Naive thymus-derived CD4-positive, alpha-beta T cell (primary cell): ENCODE measurements around the gene CELSR2. TPM values are rescaled to one million over a fixed set of nuclear protein-coding genes. Genes with fewer than 3 reads are reported as not detected.
A peak's percentile ranks its signal among the peaks of the same experiment; 100 is the strongest.
"Not testable (repeated sequence)": the region's sequence is repeated elsewhere in the genome, so short reads cannot be mapped to it uniquely, and the experiment has no call there.

ENCODE experiments used
- ATAC-seq: fragments of 150-1000 bp; cut with Tn5 transposase; 2 replicates; pipeline ENCODE4 v1.10.0; 2021; ENCODE audit warnings: mild to moderate bottlenecking, moderate library complexity
- CTCF ChIA-PET: fragments of 350-600 bp; sonication (Branson Sonifier 250); formaldehyde crosslinking; loops from one replicate; lab custom pipeline; 2021; ENCODE audit warnings: antibody characterized with exemption; lab: Charles Lee
- POLR2A ChIA-PET: fragments of 350-600 bp; sonication (Branson Sonifier 250); formaldehyde crosslinking; loops from one replicate; lab custom pipeline; 2021; ENCODE audit warnings: antibody characterized with exemption, inconsistent platforms; lab: Charles Lee
- DNase-seq, 9 donors: peaks; one replicate each; pipeline versions ENCODE4 v3.0.0 to v3.0.0-alpha.2; 2020 to 2022; ENCODE audit warnings: mixed read lengths in 1 of 9
- H3K27ac ChIP-seq: one replicate; pipeline ENCODE4 v1.7.0; 2013; ENCODE audit warnings: mild to moderate bottlenecking, low read depth, low read length, moderate library complexity
- H3K27me3 ChIP-seq, 2 donors: one replicate each; pipeline ENCODE4 v1.7.0; 2013; ENCODE audit warnings: low read length in 2 of 2, mild to moderate bottlenecking in 2 of 2, moderate library complexity in 2 of 2; ENCODE audit not compliant: control insufficient read depth in 2 of 2, insufficient read depth in 2 of 2
- H3K36me3 ChIP-seq, 3 experiments: 1 replicate in 2 of 3; 2 replicates in 1 of 3; pipeline ENCODE4 v1.7.0; 2013; ENCODE audit warnings: low read length in 3 of 3, mild to moderate bottlenecking in 3 of 3, moderate library complexity in 1 of 3; ENCODE audit not compliant: insufficient read depth in 3 of 3, control insufficient read depth in 2 of 3
- H3K4me1 ChIP-seq, 2 donors: one replicate each; pipeline ENCODE4 v1.7.0; 2013; ENCODE audit warnings: low read length in 2 of 2, mild to moderate bottlenecking in 2 of 2, moderate library complexity in 1 of 2; ENCODE audit not compliant: control insufficient read depth in 2 of 2, insufficient read depth in 2 of 2
- H3K4me3 ChIP-seq: 2 replicates; pipeline ENCODE4 v1.7.0; 2013; ENCODE audit warnings: mild to moderate bottlenecking, low read length
- H3K9me3 ChIP-seq, 3 experiments: 1 replicate in 2 of 3; 2 replicates in 1 of 3; pipeline ENCODE4 v1.7.0; 2013; ENCODE audit warnings: low read length in 3 of 3; ENCODE audit not compliant: control insufficient read depth in 2 of 3
- H3K27ac Mint-ChIP-seq, 9 donors: one replicate each; pipeline ENCODE4 v1.8.0; 2020 to 2022; ENCODE audit warnings: mixed read lengths in 9 of 9, mild to moderate bottlenecking in 8 of 9, moderate library complexity in 5 of 9, inconsistent platforms in 2 of 9
- H3K27me3 Mint-ChIP-seq, 5 donors: one replicate each; pipeline ENCODE4 v1.8.0; 2021 to 2022; ENCODE audit warnings: mixed read lengths in 5 of 5, mild to moderate bottlenecking in 1 of 5
- H3K36me3 Mint-ChIP-seq, 5 donors: one replicate each; pipeline ENCODE4 v1.8.0; 2020 to 2022; ENCODE audit warnings: mixed read lengths in 5 of 5, mild to moderate bottlenecking in 3 of 5, inconsistent platforms in 1 of 5
- H3K4me1 Mint-ChIP-seq, 7 donors: one replicate each; pipeline ENCODE4 v1.8.0; 2020 to 2022; ENCODE audit warnings: mixed read lengths in 7 of 7, mild to moderate bottlenecking in 3 of 7, inconsistent platforms in 1 of 7
- H3K4me3 Mint-ChIP-seq, 10 donors: one replicate each; pipeline ENCODE4 v1.8.0; 2020 to 2022; ENCODE audit warnings: mild to moderate bottlenecking in 10 of 10, mixed read lengths in 10 of 10, moderate library complexity in 6 of 10, inconsistent platforms in 2 of 10
- H3K9me3 Mint-ChIP-seq, 11 donors: one replicate each; pipeline ENCODE4 v1.8.0; 2020 to 2022; ENCODE audit warnings: mixed read lengths in 11 of 11, mild to moderate bottlenecking in 4 of 11, inconsistent platforms in 1 of 11, moderate library complexity in 1 of 11
- intact Hi-C, 2 donors: fragments of 100-400 bp; cut with micrococcal nuclease; formaldehyde crosslinking; loops; one replicate each; pipeline ENCODE4 v1.15.1; 2023
- polyA plus RNA-seq, 2 donors: library from polyadenylated mRNA; unstranded; fragments of 300-500 nt; fragmentation: Illumina TruSeq; gene quantifications; one replicate each; pipeline ENCODE4 v1.2.3, GENCODE V29; 2021
- total RNA-seq, 6 experiments: library from RNA in 5 of 6; stranded (reverse) in 5 of 6; gene quantifications; 1 replicate in 5 of 6; 2 replicates in 1 of 6; pipeline ENCODE4 v1.2.3 and lab custom pipeline; 2021 to 2026

Gene CELSR2
- total and polyA plus RNA-seq, 7 experiments from 2014 or later = 0.17 to 6.4 (median 3.1) TPM

- H3K9me3 ChIP-seq = no peaks in the 10 kb centered on the region
- Mint-ChIP-seq H3K36me3 (peaks cover 4 to 21% (median 11%) of the 10 kb centered on the region in 5 donors), H3K27me3 (peaks cover 0 to 4% (median 0%) of the 10 kb centered on the region in 5 donors), H3K4me3 (peak within 1 kb of the TSS; percentile 94 to 100 (median 98)), H3K9me3 (no peaks in the 10 kb centered on the region), H3K4me1 (peaks cover 34 to 47% (median 42%) of the 10 kb centered on the region in 7 donors), H3K27ac (peak within 1 kb of the TSS; percentile 85 to 98 (median 97))
- CTCF ChIA-PET = interaction anchor here (0.6 to 1.7 kb wide), 4 partner anchors 20 to 1132 kb away, joined by 3 read pairs; no protein-coding TSS in a partner anchor
- POLR2A ChIA-PET = interaction anchor here (0.7 to 2.1 kb wide), 15 partner anchors 10 to 568 kb away, joined by 3 to 31 read pairs (median 3); partner anchors contain the start of genes PRPF38B, PSRC1 and TAF13
- H3K27me3 ChIP-seq = no peaks in the 10 kb centered on the region
- ATAC-seq (peak; percentile 91), DNase-seq (peak; percentile 77 to 96 (median 91))
- H3K4me3 ChIP-seq = peak within 1 kb of the TSS; percentile 97
- intact Hi-C loops = loop anchor here (1.0 to 10.0 kb wide), 22 partner anchors 13 to 1191 kb away; partner anchors contain the start of genes ATXN7L2 (in 2 of the 2), ELAPOR1 (in 2 of the 2), PRPF38B (in 2 of the 2) and PSMA5 (in 2 of the 2)
- peaks cover 22 to 27% of the 10 kb centered on the region in 2 donors for H3K4me1 ChIP-seq
- H3K27ac ChIP-seq = peak within 1 kb of the TSS; percentile 85
- H3K36me3 ChIP-seq = peaks cover 0 to 4% (median 0%) of the 10 kb centered on the region in 3 experiments
Measured at GRCh38 chr1:109213824-109214693, 35.3 kb upstream of the CELSR2 start, which contains the start of gene SARS1. Gene SARS1 (plus strand): TSS chr1:109213918. CDS start chr1:109213993, 75 bp downstream.

GRCh38 chr1:109214695-109215623 lies 34.4 kb upstream of the CELSR2 start:
- H3K27ac ChIP-seq = peak overlapping the region; percentile 85
- peak in 1 of 9 donors; percentile 17 for DNase-seq
- POLR2A ChIA-PET = interaction anchor here (0.6 to 2.1 kb wide), 9 partner anchors 9 to 317 kb away, joined by 3 to 31 read pairs (median 5); partner anchors contain the start of gene PSRC1
- peaks cover 4 to 23% (median 11%) of the 10 kb centered on the region in 5 donors for H3K36me3 Mint-ChIP-seq
- intact Hi-C loops = loop anchor here (1.0 to 10.0 kb wide), 16 partner anchors 14 to 1190 kb away; partner anchors contain the start of genes ATXN7L2 (in 2 of the 2), PRPF38B (in 2 of the 2), WDR47 (in 2 of the 2) and CLCC1 (in 1 of the 2)
- peaks cover 34 to 51% (median 43%) of the 10 kb centered on the region in 7 donors for H3K4me1 Mint-ChIP-seq
- no peak for ATAC-seq
- H3K9me3 Mint-ChIP-seq = no peaks in the 10 kb centered on the region
- peak overlapping the region; percentile 85 to 98 (median 97) for H3K27ac Mint-ChIP-seq
- H3K9me3 ChIP-seq = no peaks in the 10 kb centered on the region
- peaks cover 24 to 27% of the 10 kb centered on the region in 2 donors for H3K4me1 ChIP-seq
- peaks cover 0 to 4% (median 0%) of the 10 kb centered on the region in 3 experiments for H3K36me3 ChIP-seq
- no peaks in the 10 kb centered on the region for H3K27me3 ChIP-seq
- no peaks in the 10 kb centered on the region for H3K27me3 Mint-ChIP-seq
- CTCF ChIA-PET = interaction anchor here (0.6 to 1.7 kb wide), 4 partner anchors 21 to 1132 kb away, joined by 3 read pairs; no protein-coding TSS in a partner anchor
- peak overlapping the region; percentile 97 for H3K4me3 ChIP-seq
- peak overlapping the region; percentile 94 to 100 (median 98) for H3K4me3 Mint-ChIP-seq

GRCh38 chr1:109216662-109217061 lies 32.7 kb upstream of the CELSR2 start:
- Histone ChIP-seq H3K9me3 (no peaks in the 10 kb centered on the region), H3K27me3 (no peaks in the 10 kb centered on the region), H3K27ac (no peak overlapping the region), H3K4me1 (peaks cover 26 to 27% of the 10 kb centered on the region in 2 donors), H3K36me3 (peaks cover 0 to 11% (median 0%) of the 10 kb centered on the region in 3 experiments), H3K4me3 (no peak overlapping the region)
- DNase-seq (no peak), ATAC-seq (no peak)
- POLR2A ChIA-PET = no interaction called here
- CTCF ChIA-PET = interaction anchor here (0.8 kb wide), 1 partner anchor 17 kb away, joined by 3 read pairs; no protein-coding TSS in a partner anchor
- no peaks in the 10 kb centered on the region for H3K27me3 Mint-ChIP-seq
- peaks cover 40 to 63% (median 52%) of the 10 kb centered on the region in 7 donors for H3K4me1 Mint-ChIP-seq
- H3K4me3 Mint-ChIP-seq = peak overlapping the region in 9 of 10 donors; percentile 12 to 100 (median 97)
- no peaks in the 10 kb centered on the region for H3K9me3 Mint-ChIP-seq
- intact Hi-C loops = loop anchor here (10.0 kb wide), 3 partner anchors 522 to 1188 kb away; partner anchors contain the start of genes LAMTOR5 (in 1 of the 2) and PRPF38B (in 1 of the 2)
- peak overlapping the region in 5 of 9 donors; percentile 36 to 98 (median 70) for H3K27ac Mint-ChIP-seq
- peaks cover 4 to 32% (median 15%) of the 10 kb centered on the region in 5 donors for H3K36me3 Mint-ChIP-seq

- no peaks in the 10 kb centered on the region for H3K27me3 ChIP-seq
Measured at GRCh38 chr1:109218516-109218915, 30.8 kb upstream of the CELSR2 start.

GRCh38 chr1:109221201-109221600 lies 28.1 kb upstream of the CELSR2 start:
- Histone ChIP-seq H3K4me1 (peaks cover 13 to 21% of the 10 kb centered on the region in 2 donors), H3K36me3 (peaks cover 0 to 20% (median 0%) of the 10 kb centered on the region in 3 experiments)
- CTCF ChIA-PET = interaction anchor here (0.6 kb wide), 1 partner anchor 426 kb away, joined by 5 read pairs; no protein-coding TSS in a partner anchor
- H3K36me3 Mint-ChIP-seq = peaks cover 4 to 36% (median 23%) of the 10 kb centered on the region in 5 donors
- H3K27ac ChIP-seq, intact Hi-C loops, H3K27me3 Mint-ChIP-seq, H3K9me3 ChIP-seq, POLR2A ChIA-PET, H3K27me3 ChIP-seq, DNase-seq, H3K9me3 Mint-ChIP-seq, ATAC-seq, H3K4me3 ChIP-seq: not testable (repeated sequence)
- H3K4me3 Mint-ChIP-seq = peak overlapping the region in 4 of 10 donors; percentile 9 to 42 (median 32)
- H3K27ac Mint-ChIP-seq = peak overlapping the region in 1 of 9 donors; percentile 36
- peaks cover 34 to 79% (median 60%) of the 10 kb centered on the region in 7 donors for H3K4me1 Mint-ChIP-seq

More at GRCh38 chr1:109218516-109218915, 30.8 kb upstream of the CELSR2 start:
- Mint-ChIP-seq H3K27ac (peak overlapping the region in 6 of 9 donors; percentile 0 to 26 (median 14)), H3K36me3 (peaks cover 4 to 42% (median 18%) of the 10 kb centered on the region in 5 donors), H3K4me1 (peaks cover 46 to 74% (median 61%) of the 10 kb centered on the region in 7 donors), H3K27me3 (no peaks in the 10 kb centered on the region), H3K9me3 (peaks cover 0 to 2% (median 0%) of the 10 kb centered on the region in 11 donors), H3K4me3 (peak overlapping the region in 7 of 10 donors; percentile 4 to 77 (median 68))
- ChIA-PET CTCF (no interaction called here), POLR2A (no interaction called here)
- Histone ChIP-seq H3K36me3 (peaks cover 0 to 17% (median 0%) of the 10 kb centered on the region in 3 experiments), H3K4me1 (peaks cover 22 to 25% of the 10 kb centered on the region in 2 donors), H3K4me3 (no peak overlapping the region), H3K27ac (no peak overlapping the region), H3K9me3 (no peaks in the 10 kb centered on the region)
- ATAC-seq = no peak
- intact Hi-C loops = loop anchor here (10.0 kb wide), 3 partner anchors 524 to 1186 kb away; partner anchors contain the start of genes LAMTOR5 (in 1 of the 2) and PRPF38B (in 1 of the 2)
- DNase-seq = no peak
